Hepatic stellate cell (primary cell): Measurements from ENCODE around the gene PARD3B.
A peak's percentile ranks its signal among the peaks of the same experiment; 100 is the strongest.

Source experiments
- DNase-seq: peaks from one replicate; pipeline ENCODE4 v3.0.0; 2011; ENCODE audit warnings: low spot score

Gene PARD3B

DNA sequence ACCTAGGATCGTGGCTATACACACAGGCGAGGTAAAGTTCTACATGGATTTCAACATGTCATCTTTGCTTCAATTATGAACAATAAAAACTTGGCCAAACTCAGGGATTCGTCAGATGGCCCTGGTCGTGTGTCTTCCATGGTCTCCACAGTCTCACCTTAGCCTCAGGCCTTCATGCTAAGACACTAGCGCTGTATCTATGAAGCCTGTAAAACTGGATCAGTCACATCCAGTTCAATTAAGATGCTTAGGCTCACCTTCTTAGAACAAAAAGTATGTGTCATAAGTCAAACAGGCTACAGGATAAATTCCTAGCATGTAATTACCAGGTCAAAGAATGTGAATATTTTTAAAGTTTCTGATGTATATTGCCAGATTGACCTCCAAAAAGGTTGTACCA, 1023.3 kb downstream of the PARD3B start:
- no peak for DNase-seq

DNA sequence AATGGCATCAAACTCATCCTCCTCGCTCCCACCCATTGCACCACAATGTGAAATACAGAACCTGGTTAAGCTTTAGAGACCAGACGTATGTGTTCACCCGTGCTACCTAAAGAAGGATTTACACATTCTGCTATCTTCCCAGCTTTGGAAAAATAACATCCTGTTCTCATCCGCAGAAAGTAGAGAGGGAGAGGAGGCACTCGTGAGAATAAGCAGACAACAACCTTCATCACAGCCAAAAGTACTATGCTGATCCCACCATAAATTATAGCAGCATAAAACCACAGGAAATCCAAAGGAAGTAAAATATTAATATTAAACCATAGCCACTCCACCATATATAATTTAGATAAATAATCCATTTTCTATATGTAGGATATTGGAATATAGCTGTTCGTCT, 1025.4 kb downstream of the PARD3B start:
- DNase-seq: no peak

DNA sequence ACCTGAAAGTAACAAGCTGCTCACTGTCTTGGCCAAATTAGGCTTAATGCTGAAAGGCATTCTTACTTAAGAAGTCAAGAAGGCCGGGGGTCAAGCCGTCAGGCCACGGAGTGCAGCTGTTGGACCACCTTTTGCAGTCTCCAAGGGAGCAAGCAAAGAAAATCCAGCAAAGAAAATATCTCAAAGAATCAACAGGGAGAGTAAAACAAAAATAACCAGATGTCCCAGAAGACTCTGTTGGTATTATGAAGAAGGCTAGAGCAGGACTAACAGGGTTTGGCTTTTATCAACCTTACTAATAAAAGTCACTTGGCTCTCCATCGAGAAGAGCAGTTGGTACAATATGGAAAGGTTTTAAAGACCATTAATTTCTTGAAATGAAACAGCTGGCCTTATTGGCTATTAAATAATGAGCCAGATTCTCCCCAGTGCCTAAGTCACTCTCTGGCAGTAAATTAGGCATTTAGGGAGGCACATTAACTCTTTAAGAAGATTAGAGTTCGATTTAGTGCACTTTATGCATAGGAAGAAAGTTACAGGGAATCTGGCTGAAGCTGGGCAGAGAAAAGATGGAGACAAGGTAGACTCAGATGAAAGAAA, 1026.2 kb downstream of the PARD3B start:
- no peak for DNase-seq

DNA sequence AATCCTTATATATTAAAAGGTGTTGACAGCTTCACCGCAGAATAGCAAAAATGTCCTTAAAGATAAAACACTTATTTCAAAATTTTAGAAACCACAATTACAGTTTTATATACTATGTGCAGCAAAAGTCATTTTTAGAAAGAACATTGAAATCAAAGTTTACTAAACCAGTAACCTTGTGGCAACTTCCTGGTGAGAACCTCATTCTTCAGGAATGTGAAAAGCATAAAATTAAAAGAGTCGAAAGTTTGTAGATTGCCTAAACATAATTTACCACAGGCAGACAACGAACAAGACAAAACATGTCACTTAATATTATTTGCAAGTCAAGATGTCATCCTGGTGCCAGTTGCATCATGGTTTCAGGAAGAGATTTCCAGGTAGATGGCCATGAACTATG, 1028.7 kb downstream of the PARD3B start:
- DNase-seq: no peak

DNA sequence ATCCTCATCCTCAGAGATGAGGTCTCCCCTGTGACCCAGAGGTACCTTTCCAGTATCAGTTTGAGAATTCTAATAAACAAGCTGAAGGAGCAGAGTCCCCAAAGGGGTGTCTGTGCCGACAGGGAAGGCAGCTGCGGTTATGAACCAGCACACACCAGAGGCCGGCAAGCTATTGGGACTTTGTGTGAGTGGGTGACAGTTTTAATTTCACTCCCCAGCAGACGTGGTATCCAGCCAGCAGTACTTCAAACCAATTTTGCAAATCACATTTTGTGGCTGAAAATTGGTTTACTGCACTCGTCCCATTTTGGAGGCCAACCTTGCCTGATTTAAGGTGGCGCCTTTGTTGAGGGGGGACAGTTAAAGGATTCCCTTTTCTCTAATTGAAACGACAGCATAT, 1034.1 kb downstream of the PARD3B start:
- no peak for DNase-seq

DNA sequence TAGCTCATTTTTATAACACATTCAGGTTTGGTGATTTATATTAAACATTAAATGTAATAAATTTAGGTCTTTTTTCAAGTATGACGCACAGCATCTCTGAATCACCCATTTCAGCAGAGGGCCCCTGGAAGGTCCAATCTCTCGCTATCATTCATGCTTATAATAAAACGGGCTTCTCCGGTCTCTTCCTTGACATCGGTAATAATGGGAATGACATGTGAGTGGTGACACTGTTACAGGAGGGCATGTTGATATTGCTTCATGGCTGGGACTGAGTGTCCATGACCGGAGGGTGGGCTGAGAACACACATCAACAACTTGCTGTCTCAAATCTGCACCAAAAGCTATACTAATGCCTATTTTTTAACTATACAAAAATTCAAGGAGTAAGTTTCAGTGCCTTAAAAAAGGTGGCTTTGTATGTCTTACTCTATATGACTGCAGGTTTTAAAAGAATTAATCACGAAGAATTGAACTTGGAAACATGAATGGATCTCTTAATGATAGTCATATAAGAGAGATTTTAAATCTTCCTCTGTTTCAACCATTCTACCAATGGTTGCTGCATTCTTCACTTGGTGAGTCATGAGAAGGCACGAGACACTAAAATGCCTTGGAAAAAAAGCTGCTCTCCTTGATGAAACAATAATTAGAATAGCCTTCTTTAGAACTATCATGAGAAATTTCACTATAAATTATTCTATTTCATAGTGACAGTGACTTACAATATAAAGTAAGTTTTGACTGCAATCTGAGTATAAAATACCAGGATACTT, 1035.1 kb downstream of the PARD3B start:
- peak; percentile 14 for DNase-seq

DNA sequence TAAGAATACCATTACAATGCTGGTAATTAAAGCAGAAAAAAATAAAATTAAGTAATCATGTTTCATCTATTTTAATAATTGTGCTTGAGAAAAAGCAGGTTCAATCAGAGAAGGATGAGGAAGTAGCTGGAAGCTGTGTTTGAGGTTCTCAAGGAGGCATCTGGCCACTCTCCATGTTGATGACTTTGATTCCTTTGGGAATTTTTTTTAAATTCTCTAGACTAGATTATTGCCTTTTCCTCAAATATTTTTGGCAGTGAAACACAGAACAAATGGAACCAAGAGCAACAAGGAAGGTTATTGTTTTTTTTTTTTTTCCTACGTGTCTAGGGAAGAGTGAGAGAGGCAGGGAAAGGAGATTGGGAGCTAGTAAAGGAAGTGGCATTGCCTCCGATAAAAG, 1037.1 kb downstream of the PARD3B start:
- no peak for DNase-seq

DNA sequence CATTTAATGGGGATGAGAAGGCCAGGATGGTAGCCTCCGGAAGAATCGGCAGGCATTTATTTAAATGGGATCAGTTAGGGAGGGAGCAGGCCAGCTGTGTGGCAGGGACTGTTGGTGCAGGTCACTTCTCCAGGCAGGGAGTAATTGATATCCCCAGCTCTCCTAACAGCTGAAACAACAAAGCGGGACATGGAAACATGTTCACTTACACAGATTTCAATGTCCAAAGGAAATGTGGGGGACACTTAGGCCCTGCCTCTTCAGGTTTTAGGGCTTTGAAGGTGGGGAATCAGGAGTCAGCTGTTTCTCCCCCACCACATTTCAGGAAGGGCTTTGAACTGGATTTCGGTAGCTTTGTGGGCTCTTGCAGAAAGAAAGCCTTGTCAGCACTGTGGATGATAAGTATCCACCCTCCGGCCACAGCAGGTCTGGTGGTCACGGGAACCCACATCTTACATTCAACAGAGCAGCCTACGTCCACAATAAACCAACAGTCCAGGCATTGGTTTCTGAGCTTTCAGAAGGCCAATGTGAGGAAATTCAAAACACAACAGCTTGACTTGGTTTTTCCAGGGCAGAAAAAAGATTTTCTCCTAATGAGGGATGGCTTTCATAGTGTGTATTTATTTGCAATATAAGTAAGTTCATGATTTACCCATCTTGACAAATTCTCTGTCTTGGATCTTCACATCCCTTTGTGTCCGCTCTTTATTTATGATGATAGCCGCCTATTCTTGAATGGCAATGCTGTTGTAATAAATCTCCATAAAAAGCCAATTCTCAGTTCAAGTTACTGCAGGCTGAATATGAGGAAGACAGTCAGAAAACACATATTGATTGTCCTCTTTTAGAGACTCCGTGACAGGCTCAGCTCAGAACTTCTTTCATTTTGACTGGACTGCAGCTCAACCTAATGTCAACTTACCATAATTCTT, 1040.4 kb downstream of the PARD3B start:
- DNase-seq: no peak

DNA sequence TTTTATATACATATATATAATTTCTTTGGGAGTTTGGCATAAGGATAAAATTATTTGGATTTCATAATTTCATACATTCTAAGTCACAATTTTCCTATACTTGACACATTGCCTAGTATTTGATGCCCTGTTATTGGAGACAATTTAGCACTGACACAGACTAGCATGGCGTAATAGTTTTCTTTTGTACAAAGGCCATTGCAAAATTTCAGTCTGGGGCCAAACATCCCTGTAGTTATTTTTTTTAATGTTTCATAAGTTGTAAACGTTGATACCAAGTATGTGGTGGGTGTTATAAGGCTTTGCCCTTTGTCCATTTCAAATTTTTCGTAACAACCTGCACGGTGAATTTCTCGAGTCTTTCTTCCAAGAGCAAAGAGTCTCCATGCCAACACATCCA, 1041.4 kb downstream of the PARD3B start:
- no peak for DNase-seq

DNA sequence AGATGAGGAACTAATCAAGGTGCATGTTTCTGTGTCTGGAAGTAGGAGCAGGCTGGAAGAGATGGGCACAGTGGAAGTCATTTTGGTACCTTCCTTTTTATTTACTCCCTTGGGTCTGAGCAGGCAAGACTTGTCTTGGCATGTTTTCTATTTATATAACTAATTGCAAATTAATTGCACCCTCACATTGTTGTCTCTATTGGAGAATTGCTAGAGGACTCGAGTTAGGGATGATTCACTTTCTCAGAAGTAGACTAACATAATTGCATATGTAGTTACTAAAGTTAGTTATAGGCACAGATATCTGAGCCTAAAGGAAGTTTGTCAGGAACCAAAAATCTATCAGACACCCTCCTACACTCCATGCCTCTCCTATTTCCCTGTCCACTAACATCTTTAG, 1044.2 kb downstream of the PARD3B start:
- DNase-seq: no peak

DNA sequence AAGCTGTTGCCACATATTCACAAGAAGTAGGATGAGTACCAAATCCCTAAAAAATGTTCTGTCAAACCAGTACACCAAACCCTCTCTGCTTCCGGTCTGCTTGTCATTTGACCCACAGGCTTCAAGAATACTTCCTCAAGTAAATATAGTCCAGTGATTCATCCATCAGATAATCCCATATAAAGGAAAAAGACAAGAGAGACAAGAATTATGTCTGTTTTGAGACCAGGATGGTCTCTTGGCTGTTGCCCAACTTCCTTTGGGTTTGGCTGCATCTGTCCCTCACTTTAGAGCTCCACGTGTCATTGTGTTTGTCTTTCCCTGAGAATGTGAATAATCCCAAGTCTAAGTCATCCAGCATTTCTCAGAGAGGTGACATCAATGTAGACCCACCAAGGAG, 1045.5 kb downstream of the PARD3B start:
- peak; percentile 16 for DNase-seq

DNA sequence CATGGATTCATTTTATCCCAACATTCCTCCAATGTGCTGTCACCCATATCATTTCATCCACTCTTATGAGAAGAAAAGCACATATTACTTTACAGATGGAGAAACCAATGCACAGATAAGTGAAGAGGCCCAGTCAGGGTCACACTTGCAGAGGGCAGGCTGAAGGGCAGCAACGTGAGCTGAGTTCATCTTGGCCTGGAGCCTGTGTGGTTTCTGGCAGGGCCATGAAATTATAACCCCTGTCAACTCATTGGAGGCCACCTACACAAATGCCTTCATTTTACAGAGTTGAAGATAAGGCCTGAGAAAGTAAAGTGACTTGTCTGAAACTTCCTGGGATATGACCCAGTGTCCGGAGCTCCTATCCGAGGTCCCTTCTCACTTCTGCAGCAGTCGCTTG, 1048.6 kb downstream of the PARD3B start:
- DNase-seq: no peak

DNA sequence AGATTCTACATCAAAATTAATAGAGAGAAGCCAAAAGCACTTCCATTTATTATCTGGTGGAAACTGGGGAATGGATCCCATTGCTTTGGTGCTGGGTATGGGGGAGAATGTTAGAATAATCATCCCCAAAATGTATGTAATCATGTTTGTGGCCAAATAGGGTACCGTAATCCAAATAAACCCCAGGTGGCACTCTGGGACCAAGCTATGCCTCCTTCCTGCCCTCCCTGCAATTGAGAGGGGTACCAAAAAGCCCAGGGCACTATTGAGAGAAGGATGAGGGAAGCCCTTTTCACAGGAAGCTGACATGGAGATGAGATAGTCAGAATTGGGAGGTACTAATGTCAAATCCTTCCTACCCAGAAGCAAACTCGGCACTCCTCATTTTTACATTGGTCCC, 1051.3 kb downstream of the PARD3B start:
- DNase-seq: no peak

DNA sequence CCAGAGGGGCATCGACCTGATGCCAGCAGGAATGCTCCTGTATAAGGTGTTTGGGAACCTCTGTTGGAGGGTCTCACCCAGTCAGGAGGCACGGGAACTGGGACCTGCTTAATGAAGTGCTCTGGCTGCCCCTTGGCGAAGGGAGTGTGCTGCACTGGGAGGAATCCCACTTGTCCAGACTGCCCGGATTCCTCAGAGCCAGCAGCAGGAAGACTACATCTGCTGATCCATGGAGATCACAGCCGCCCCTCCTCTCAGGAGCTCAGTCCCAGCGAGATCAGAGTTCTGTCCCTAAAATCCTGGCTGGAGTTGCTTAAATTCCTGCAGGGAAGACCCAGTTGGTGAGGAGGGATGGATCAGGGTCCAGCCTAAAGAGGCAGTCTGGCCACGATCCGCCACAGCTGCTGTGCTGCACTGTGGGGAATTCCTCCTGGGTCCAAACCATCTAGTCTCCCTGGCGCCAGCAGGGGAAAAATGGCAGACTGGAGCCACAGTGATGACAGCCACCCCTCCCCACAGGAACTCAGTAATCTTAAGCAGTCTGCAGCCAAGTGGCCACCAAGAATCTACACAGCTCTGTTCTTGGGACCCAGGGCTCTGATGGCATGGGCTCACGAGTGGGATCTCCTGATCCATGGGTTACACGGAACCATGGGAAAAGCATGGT, 1060.5 kb downstream of the PARD3B start:
- DNase-seq: no peak

DNA sequence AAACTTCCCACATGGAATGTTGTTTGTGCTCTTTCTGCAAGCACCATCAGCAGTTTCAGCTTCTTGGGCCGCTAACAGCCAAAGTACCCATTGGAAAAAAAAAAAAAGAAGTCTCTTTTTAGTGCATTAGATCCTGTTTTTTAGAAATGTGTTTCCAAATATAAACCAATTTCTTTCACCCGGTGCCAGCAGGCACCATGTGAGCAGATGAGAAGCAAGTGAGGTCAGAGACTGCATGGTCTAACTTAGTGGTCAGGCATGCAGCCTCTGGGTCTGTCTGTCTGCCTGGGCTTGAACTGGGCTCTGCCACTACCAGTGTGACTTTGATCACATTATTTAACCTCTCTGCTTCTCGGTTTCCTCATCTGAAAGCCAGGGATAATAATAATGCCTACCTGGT, 1061.9 kb downstream of the PARD3B start:
- no peak for DNase-seq

DNA sequence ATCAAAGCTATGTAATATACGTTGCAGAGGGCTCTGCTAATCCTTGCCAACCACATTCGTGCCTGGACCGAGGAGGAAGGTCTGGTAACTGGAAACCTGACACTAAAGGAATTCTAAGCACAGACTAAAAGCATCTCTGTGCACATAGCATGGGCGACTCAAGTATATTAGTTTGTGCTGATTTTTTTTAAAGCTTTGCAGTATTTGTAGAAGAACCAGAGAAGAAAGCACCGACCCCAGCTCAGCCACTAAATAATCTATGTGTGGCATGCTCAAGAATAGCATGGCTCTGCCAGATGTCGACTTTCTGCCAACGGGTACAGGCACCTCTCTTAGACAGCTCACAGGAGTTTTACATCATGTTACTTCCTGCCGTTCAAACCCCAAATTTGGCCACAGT, 1063.8 kb downstream of the PARD3B start:
- no peak for DNase-seq

DNA sequence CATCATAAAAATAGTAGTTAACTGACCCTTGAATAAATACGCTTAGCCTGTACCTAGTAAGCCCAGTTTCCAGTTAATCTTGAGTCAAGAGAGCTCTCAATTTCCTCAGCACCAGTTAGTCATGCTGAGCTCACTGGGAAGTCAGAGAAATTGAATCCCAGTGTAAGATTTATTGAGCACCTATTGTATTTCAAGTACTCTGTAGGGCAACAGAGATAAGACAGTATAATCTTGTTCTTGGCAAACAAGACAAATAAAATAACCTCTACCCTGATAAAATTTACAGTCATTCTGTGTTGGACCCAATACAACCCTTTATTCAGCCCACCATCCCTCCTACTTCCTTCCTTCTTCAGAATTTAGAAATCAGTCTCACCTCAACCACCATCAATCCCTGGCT, 1065.2 kb downstream of the PARD3B start:
- no peak for DNase-seq

DNA sequence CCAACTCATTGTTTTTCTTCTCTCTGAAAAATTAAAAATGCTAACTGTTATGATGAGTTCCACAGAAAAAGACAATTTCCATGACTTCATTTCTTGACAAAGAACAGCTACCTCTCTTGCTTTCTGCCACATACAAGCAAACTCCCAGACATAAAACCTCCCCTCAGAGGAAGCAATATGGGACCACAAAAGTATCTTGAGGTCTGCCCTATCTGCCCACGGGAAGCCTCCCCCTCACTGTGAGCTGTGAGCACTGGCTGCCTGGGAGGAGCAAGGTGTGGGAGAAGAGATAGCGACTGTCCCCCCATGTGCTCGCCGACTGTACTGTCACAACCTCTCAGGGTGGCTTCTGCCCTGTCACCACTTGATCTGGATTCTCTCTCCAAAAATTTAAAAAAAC, 1067.4 kb downstream of the PARD3B start:
- DNase-seq: no peak

DNA sequence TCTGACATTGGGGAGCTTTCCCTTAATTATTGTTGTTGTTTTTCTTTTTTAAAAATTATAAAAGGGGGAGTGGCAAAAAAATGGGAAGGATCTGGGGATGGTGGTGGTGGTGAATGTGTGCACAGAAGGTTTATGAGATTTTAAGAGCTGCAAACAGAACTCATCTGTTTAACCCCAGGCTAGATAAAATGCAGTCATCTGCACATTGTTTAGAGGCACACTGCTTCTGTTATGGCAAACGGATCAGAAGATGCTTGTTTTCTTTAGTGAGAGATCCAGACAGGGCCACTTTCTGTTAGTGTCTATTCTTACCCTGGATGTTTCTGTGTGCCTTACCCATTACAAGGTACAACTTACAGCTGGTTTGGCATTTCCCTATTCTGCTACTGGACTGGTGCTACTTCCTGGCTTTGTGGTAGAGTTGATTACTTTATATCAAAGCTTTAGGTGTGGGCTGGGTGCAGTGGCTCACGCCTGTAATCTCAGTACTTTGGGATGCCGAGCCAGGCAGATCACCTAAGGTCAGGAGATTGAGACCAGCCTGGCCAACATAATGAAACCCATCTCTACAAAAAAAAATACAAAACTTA, 1068.8 kb downstream of the PARD3B start:
- no peak for DNase-seq

DNA sequence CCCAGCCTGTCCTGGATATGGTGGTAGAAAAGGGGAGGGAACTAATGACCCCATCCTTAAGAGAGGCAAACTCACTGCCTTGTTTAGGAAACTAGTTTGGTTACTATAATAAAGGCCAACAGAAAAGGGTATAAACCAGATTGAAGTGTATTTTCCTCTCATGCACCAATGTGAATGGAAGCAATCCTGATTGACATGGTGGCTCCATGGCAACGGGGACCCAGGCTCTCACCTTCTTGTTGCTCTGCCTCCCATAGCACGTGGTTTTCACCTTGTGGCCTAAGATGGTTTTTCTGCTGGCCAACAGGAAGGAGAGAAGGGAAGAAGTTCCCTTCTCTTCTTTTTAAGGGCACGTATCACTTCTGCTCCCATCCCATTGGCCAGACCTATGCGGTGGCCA, 1069.7 kb downstream of the PARD3B start:
- no peak for DNase-seq

DNA sequence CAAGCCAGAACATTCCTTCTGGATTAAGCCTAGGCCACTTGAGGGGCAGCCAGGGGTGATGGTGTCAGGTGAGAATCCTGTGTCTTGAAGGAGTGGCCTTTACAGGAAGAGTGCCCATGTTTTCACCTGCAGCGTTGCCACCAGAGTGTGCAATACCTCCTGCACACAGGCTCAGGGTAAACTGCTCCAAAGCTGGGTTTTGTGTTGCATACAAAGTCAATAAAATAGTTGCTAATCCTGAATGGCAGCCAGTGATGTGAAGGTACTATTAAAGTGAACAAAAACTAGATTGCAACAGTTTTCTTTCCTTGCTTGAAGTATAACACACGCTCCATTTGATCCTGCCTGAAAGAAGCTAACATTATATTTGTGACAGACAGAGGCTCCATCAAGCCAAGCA, 1072.6 kb downstream of the PARD3B start:
- DNase-seq: no peak

DNA sequence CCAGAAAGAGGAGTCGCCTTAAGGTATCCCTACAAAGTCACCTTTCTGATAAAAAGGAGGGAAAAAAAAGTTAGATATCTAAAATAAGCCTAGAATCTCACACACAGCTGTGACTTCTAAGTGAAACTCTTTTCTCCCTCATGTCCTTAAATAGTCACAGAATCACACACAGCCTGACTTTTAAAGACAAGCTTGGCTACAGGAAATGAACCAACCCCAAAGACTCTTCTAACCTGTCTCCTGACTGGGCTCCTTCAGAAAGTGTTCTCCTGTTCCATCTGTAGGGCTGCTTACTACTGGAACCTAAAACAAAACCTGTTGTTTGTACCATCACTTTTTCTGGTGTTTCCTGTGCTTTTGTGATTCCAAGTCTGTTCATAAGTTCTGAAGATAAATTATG, 1074.3 kb downstream of the PARD3B start:
- DNase-seq: no peak
